Tibial artery (tissue), 4 donors: Measurements from ENCODE around the gene LRRC19.

Source experiments
- DNase-seq, 2 donors: peaks; one replicate each; pipeline ENCODE4 v3.0.0-alpha.2; 2019
- H3K27ac ChIP-seq, 2 donors: fragments of 200-600 bp; sonication (generic) in 1 of 2; 1 replicate in 1 of 2; 2 replicates in 1 of 2; pipeline ENCODE4 v1.5.1; 2018 to 2019; ENCODE audit warnings: mild to moderate bottlenecking in 1 of 2
- H3K27me3 ChIP-seq, 2 donors: fragments of 200-600 bp; sonication (generic) in 1 of 2; one replicate each; pipeline versions ENCODE4 v1.5.1 to v1.6.0; 2016 to 2019
- H3K36me3 ChIP-seq, 3 donors: fragments of 200-600 bp; sonication (generic) in 2 of 3; one replicate each; pipeline ENCODE4 v1.5.1; 2016 to 2019; ENCODE audit warnings: mild to moderate bottlenecking in 2 of 3
- H3K4me1 ChIP-seq, 4 donors: fragments of 200-600 bp; sonication (generic) in 2 of 4; 1 replicate in 3 of 4; 2 replicates in 1 of 4; pipeline ENCODE4 v1.5.1; 2016 to 2019
- H3K4me3 ChIP-seq, 2 donors: fragments of 200-600 bp; sonication (generic) in 1 of 2; 1 replicate in 1 of 2; 2 replicates in 1 of 2; pipeline ENCODE4 v1.5.1; 2018 to 2019; ENCODE audit warnings: mild to moderate bottlenecking in 2 of 2
- H3K9me3 ChIP-seq, 3 donors: fragments of 200-600 bp; sonication (generic) in 1 of 3; one replicate each; pipeline ENCODE4 v1.5.1; 2016 to 2019
- intact Hi-C: fragments of 100-400 bp; cut with DNase I; formaldehyde crosslinking; loops from one replicate; pipeline ENCODE4 v1.15.0; 2023; ENCODE audit warnings: low total_unique reads
- TF ChIP-seq, protein P1 (sequence below), 2 experiments: fragments of 200-600 bp in 1 of 2; fragments of 450-650 bp in 1 of 2; IDR thresholded peaks; one replicate each; pipeline ENCODE4 v1.5.1; 2017 to 2019; ENCODE audit warnings: antibody characterized with exemption in 2 of 2, mild to moderate bottlenecking in 1 of 2, moderate library complexity in 1 of 2

The LRRC19 gene

DNA sequence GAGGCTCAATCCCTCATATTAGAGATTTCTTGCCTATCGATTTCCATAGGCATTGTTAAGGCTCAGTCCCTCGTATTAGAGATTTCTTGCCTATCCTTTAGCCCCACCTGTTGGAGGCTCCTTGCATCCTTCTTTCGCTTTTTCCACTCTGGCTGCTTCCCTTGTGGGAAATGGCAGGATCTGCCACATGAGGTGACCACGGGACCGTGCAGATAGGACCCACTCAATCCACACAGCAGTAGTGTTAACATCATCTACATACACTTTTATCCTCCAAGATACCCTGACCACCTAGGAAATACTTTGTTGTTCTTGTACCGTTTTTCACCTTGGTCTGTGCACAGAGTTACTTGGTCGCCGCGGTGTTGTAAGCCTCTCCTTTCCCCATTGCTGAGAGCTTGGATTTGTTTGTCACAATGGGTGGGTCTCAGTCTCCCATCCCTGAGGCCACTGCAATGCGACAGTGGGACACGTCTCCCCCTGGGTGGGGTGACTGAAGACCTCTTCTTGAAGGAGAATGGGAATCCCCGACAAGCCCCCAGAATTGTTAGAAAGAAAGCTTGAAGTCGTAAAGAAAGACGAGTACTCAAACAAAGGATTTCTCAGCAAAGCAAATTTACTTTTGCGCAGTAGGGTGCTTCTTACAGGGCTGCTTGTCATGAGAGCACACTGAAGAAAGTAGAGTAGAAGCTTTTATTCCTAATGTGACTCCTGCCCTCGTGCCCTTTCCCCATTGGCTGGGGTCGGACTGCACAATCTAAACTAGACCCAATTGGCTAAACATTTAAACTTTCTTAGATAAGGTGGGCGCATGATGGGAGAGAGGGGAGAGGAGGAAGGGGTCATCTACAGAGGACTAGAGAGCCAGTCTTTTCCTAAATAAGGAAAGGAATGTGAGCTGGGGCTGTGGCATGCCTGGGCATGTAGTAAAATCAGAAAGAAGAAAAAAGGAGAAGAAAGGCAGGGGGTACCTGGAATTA is 29.5 kb downstream of the LRRC19 start:
- H3K36me3 ChIP-seq = peaks cover 0 to 18% (median 5%) of the 10 kb centered on the region in 3 donors
- H3K4me3 ChIP-seq = no peak overlapping the region
- no peaks in the 10 kb centered on the region for H3K27me3 ChIP-seq
- no peak for DNase-seq
- no peaks in the 10 kb centered on the region for H3K9me3 ChIP-seq
- no peak overlapping the region for H3K27ac ChIP-seq
- TF ChIP-seq, protein P1, sequence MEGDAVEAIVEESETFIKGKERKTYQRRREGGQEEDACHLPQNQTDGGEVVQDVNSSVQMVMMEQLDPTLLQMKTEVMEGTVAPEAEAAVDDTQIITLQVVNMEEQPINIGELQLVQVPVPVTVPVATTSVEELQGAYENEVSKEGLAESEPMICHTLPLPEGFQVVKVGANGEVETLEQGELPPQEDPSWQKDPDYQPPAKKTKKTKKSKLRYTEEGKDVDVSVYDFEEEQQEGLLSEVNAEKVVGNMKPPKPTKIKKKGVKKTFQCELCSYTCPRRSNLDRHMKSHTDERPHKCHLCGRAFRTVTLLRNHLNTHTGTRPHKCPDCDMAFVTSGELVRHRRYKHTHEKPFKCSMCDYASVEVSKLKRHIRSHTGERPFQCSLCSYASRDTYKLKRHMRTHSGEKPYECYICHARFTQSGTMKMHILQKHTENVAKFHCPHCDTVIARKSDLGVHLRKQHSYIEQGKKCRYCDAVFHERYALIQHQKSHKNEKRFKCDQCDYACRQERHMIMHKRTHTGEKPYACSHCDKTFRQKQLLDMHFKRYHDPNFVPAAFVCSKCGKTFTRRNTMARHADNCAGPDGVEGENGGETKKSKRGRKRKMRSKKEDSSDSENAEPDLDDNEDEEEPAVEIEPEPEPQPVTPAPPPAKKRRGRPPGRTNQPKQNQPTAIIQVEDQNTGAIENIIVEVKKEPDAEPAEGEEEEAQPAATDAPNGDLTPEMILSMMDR (IDR thresholded peaks at IDR 0.05) = peak; percentile 32 to 44
- peaks cover 0 to 9% (median 4%) of the 10 kb centered on the region in 4 donors for H3K4me1 ChIP-seq
- intact Hi-C loops = loop anchor here (5.0 kb wide), 1 partner anchor 229 kb away; no protein-coding TSS in a partner anchor

DNA sequence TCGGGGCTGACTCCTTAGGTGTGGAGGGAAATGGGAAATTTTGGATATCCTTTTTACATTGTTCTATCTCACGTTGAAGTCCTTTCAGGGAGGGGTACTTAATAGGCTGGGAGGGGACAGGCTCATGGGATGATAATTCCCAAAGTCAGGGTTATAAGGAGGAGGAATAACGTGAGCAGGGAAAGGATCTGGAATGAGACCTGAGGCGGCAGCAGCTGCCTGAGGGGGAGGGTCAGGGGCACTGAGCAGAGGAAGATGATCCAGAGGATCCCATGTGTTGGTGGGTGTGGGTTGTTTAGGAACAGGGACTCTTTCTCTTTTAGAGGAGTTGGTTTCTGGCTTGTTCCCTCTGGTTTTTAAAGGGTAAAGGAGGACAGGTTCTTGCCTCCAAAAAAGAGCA is 30.5 kb downstream of the LRRC19 start:
- no peak for DNase-seq
- no peak overlapping the region for H3K27ac ChIP-seq
- peaks cover 0 to 13% (median 5%) of the 10 kb centered on the region in 3 donors for H3K36me3 ChIP-seq
- intact Hi-C loops = loop anchor here (5.0 kb wide), 1 partner anchor 228 kb away; no protein-coding TSS in a partner anchor
- peaks cover 0 to 9% (median 4%) of the 10 kb centered on the region in 4 donors for H3K4me1 ChIP-seq
- TF ChIP-seq, protein P1 (IDR thresholded peaks at IDR 0.05) = no peak
- H3K9me3 ChIP-seq = no peaks in the 10 kb centered on the region
- H3K4me3 ChIP-seq = no peak overlapping the region
- H3K27me3 ChIP-seq = no peaks in the 10 kb centered on the region

DNA sequence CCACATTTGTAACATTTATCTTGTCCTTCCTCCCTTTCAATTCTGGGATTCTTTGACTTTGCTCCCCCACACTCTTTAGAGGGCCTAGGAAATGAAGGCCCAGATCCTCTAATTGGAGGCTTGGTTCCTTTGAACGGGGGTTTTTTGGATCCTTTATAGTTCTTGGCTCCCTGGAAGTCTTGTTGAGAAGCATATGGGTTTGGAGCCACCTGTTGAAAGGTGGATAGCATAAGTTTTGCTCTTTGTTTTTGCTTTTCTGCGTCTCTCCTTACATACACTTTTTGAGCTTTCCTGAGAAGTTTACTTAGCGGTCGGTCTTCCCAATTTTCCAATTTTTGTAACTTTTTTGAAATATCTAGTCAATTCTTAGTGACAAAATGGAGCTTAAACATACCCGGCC is 31.5 kb downstream of the LRRC19 start:
- no peak for DNase-seq
- TF ChIP-seq, protein P1 (IDR thresholded peaks at IDR 0.05) = no peak
- H3K36me3 ChIP-seq = peaks cover 0 to 13% (median 5%) of the 10 kb centered on the region in 3 donors
- H3K27ac ChIP-seq = no peak overlapping the region
- no peaks in the 10 kb centered on the region for H3K27me3 ChIP-seq
- intact Hi-C loops = no loop called here
- no peaks in the 10 kb centered on the region for H3K9me3 ChIP-seq
- no peak overlapping the region for H3K4me3 ChIP-seq
- H3K4me1 ChIP-seq = peaks cover 0 to 9% (median 4%) of the 10 kb centered on the region in 4 donors

DNA sequence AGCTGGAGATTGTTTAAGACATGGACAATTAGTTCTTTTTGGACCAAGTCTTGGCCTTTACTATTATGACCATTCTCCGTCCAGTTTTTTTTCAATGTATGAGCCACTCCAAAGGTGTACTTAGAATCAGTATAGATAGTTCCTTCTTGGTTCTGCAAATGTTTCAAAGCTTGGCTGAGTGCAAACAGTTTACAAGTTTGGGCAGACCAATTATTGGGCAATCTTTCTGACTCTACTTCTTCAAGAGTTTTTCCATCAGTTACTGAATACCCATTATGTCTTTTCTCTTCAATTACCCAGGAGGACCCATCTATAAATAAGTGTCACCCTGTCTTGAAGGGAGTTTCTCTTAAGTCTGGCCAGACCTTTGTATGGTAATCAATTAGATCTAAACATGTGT is 33.8 kb downstream of the LRRC19 start:
- intact Hi-C loops = no loop called here
- TF ChIP-seq, protein P1 (IDR thresholded peaks at IDR 0.05) = no peak
- H3K9me3 ChIP-seq = no peaks in the 10 kb centered on the region
- H3K4me3 ChIP-seq = no peak overlapping the region
- H3K27ac ChIP-seq = no peak overlapping the region
- H3K27me3 ChIP-seq = no peaks in the 10 kb centered on the region
- peaks cover 0 to 13% (median 5%) of the 10 kb centered on the region in 3 donors for H3K36me3 ChIP-seq
- H3K4me1 ChIP-seq = peaks cover 0 to 9% (median 4%) of the 10 kb centered on the region in 4 donors
- DNase-seq = no peak

DNA sequence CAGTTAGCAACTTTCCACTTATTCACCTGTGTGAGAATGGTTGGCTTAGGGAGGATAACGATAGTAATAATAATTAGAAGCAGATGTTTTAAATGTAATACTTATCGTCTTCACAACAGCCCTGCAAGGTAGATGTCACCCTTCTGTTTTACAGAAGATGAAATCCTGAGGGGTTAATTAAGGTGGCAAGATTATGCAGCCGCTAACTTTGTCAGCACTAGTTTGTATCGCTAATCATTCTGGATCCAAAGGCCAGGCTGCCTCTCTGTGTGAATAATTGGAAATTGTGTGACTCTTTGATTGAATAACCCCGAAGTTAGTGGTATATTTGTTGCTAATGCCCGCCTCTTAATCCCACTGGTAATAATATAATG is 48.6 kb downstream of the LRRC19 start:
- TF ChIP-seq, protein P1 (IDR thresholded peaks at IDR 0.05) = no peak
- DNase-seq = no peak
- Histone ChIP-seq H3K27me3 (no peaks in the 10 kb centered on the region), H3K9me3 (no peaks in the 10 kb centered on the region), H3K36me3 (no peaks in the 10 kb centered on the region), H3K4me1 (peaks cover 0 to 10% (median 5%) of the 10 kb centered on the region in 4 donors), H3K27ac (peak overlapping the region; percentile 80 to 92), H3K4me3 (peak overlapping the region; percentile 61 to 75)
- intact Hi-C loops = loop anchor here (5.0 kb wide), 1 partner anchor 65 kb away; the partner anchor contains the start of gene CAAP1
